Vagina (tissue), 2 donors: Measurements from ENCODE around the gene ABLIM1.

Source experiments
- POLR2AphosphoS5 ChIP-seq, 2 donors: sonication (generic); formaldehyde crosslinking; IDR thresholded peaks; one replicate each; pipeline ENCODE4 v1.9.0; 2017; ENCODE audit warnings: antibody characterized with exemption in 2 of 2, mild to moderate bottlenecking in 2 of 2, low read depth in 1 of 2; ENCODE audit not compliant: insufficient read depth in 1 of 2
- TF ChIP-seq, protein P1 (sequence below), 3 experiments: fragments of 450-650 bp in 2 of 3; fragments of 200-600 bp in 1 of 3; sonication (generic) in 1 of 3; IDR thresholded peaks; one replicate each; pipeline ENCODE4 v1.5.1; 2017 to 2019; ENCODE audit warnings: antibody characterized with exemption in 3 of 3, mild to moderate bottlenecking in 2 of 3, moderate library complexity in 2 of 3

DNA sequence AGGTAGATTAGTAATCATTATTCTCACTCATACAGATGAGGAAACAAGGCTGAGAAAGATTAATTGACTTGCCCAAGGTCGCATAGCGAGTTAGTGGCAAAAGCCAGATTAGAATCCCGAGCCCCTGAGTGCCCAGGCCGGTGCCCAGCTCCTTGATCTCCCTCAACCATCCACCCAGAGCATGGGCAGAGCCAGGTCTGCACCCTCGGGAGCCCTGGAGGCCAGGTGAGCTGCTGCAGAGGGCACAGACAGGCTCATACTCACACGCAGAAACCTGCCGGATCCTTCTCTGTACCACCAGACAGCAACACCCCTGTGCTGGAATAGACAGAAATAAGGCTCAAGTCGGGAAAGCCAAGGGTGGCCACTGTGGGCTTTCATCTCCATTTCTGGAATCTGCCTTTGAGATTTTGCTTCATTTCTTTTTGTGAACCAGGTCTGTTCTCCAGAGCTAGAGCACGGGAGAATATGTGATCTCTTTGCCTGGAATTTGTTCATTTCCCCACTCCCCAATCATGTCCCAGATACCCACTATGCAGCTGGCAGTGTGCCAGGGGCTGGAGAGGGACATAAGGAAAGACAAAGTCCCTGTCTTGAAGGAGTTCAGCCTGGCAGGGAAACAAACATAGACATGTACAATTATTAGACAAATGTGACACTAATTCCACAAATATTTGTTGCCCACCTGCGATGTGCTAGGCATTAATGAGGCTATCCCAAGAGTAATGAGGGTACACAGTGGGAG, 259.3 kb downstream of the ABLIM1 start:
- TF ChIP-seq, protein P1, sequence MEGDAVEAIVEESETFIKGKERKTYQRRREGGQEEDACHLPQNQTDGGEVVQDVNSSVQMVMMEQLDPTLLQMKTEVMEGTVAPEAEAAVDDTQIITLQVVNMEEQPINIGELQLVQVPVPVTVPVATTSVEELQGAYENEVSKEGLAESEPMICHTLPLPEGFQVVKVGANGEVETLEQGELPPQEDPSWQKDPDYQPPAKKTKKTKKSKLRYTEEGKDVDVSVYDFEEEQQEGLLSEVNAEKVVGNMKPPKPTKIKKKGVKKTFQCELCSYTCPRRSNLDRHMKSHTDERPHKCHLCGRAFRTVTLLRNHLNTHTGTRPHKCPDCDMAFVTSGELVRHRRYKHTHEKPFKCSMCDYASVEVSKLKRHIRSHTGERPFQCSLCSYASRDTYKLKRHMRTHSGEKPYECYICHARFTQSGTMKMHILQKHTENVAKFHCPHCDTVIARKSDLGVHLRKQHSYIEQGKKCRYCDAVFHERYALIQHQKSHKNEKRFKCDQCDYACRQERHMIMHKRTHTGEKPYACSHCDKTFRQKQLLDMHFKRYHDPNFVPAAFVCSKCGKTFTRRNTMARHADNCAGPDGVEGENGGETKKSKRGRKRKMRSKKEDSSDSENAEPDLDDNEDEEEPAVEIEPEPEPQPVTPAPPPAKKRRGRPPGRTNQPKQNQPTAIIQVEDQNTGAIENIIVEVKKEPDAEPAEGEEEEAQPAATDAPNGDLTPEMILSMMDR (IDR thresholded peaks at IDR 0.05), result no peak
- TF ChIP-seq POLR2AphosphoS5 (IDR thresholded peaks at IDR 0.05; ENCODE audit: insufficient read depth in 1 of 2, low read depth in 1 of 2), result no peak
